GM18511 (cell line): ENCODE data around the gene AFMID.
A peak's percentile ranks its signal among the peaks of the same experiment; 100 is the strongest.
"Not testable (repeated sequence)": the region's sequence is repeated elsewhere in the genome, so short reads cannot be mapped to it uniquely, and the experiment has no call there.

Experiments
- ATAC-seq: cut with Tn5 transposase; IDR thresholded peaks from one replicate; pipeline ENCODE4 v1.9.1; 2021; ENCODE audit warnings: mild to moderate bottlenecking, moderate library complexity; ENCODE audit not compliant: unreplicated experiment

The AFMID gene

DNA sequence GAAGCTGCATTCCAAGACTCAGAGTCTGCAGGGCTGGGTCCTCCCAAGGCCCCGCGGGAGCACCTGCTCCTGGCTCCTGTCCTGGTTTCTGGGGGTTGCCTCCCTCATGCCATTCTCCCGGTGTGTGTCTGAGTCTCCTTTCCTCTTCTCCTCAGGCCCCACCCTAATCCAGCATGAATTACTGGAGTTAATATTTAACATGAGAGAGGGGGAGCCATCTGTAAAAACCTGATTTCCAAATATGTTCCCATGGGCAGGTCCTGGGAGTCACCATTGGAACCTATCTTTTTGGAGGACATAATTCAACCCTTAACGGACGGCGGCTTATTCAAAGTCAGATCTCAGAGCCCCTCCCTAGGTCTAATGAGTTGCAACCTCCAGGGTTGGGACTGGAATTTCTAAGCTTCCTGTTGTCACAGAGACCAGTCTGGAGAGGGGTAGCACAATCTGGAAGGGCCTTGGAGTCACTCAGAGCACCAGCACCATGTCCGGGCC, 35.6 kb upstream of the AFMID start:
- ATAC-seq: no peak

DNA sequence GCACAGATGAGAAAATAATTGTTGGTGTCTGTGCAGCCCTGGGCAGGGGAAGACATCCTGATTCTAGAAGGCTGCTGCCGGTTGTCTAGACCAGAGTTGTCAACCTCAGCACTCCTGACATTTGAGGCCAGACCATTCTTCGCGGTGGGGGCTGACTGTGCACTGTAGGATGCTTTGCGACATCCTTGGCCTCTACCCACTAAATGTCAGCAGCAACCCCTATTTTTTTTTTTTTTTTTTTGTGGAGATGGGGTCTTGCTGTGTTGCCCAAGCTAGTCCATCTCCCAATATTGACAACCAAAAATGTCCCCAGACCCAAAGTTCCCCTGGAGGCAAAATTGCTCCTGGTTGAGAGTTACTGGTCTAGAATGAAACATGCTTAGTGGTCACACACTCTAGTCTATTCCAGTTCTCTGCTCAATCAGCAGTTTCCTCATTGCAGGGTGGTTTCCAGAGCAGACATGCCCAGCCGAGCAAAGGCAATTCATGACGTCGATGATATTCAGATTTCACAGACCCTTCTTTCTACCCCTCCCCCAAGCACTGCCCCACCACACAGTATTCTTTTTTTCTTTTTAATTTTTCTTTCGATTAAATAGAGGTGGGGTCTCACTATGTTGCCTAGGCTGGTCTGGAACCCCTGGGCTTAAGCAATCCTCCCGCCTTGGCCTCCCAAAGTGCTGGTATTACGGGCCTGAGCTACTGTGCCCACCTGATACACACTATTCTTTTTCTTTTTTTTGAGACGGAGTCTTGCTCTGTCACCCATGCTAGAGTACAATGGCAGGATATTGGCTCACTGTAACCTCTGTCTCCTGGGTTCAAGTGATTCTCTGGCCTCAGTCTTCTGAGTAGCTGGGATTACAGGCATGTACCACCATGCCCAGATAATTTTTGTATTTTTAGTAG, 32.0 kb upstream of the AFMID start:
- no peak for ATAC-seq

DNA sequence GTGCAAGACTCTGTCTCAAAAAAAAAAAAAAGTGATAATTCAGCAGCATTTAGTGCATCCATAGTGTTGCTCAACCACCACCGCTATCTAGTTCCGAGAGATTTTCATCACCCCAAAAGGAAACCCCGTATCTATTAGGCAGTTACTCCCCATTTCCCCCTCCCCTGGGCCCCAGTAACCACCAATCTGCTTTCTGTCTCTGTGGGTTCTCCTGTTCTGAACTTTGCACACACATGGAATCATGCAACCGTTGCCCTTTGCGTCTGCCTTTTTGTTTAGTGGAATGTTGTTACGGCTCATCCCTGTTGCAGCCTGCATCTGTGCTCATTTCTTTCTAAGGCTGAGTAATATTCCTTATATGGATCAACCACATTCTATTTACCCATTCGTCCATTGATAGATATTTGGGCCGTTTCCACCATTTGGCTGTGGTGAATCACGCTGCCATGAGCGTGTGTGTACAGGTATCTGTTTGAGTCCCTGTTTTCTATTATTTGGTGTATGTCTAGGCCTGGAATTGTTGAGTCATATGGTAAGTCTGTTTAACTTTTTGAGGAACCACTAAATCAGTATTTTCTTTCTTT, 27.5 kb upstream of the AFMID start:
- ATAC-seq: peak; percentile 54

DNA sequence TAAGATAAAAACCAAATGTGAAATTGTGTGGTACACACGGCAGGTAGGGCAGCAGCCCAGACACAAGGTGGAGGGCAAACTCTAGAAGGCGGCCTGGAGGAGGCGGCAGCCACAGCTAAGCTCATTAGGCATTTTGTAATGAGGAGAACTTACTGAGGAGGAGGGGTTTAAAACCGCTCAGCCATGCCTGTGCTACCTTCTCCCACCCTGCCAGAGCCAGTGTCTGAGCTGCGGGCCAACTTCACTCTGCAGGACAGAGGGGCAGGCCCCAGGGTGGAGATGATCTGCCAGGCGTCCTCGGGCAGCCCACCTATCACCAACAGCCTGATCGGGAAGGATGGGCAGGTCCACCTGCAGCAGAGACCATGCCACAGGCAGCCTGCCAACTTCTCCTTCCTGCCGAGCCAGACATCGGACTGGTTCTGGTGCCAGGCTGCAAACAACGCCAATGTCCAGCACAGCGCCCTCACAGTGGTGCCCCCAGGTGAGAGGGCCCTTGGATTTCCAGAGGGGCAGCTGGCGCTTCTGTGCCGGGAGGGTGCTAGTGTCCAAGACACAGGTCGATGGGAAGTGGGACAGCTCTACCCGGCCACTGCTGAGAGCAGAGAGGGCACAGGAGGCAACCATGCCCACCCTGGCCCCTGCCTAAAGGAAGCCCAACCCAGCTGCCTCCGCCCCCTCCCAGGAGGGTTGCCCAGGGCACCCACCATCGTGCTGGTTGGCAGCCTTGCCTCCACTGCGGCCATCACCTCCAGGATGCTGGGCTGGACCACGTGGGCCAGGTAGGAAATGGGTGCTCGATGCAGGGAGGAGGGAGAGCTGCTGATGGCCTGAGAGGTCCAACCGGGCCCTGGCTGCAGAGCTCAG, 23.0 kb upstream of the AFMID start:
- ATAC-seq: no peak

DNA sequence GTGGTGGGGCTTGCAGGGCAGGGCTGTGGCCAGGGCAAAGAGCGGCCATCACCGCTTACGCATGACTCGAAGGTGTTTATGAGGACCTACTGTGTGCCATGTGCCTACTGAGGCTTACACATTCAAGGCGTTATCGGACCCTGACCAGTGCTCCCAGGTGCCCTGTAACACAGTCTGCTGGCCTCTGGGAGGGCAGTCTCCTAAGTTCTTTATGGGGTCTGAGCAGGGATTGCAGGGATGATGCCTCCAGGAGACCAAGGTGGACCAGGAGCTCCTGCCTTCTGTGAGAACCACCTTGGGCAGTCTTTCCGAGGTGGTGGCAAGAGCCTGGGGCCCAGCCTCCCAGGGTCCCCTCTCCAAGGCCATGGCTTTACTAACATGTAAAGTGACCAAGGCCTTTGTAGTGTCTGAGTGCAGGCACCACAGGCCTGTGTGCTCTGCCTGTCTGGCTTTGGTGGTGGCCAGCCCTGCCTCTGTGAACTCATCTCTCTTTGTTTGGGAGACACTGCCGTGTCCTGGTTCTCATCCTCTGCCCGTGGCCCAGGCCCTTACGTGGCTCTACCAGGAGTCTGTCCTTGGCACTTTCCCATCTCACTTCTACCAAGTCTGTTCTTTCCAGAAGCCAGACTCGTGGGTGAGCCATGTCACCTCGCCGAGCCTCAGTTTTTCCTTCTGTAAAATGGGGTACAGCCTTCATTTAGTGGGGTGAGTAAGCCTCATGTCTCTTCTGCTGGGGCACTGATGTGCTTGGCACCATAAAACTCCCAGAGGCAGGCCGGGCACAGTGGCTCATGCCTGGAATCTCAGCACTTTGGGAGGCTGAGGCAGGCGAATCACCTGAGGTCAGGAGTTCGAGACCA, 22.2 kb upstream of the AFMID start:
- no peak for ATAC-seq

DNA sequence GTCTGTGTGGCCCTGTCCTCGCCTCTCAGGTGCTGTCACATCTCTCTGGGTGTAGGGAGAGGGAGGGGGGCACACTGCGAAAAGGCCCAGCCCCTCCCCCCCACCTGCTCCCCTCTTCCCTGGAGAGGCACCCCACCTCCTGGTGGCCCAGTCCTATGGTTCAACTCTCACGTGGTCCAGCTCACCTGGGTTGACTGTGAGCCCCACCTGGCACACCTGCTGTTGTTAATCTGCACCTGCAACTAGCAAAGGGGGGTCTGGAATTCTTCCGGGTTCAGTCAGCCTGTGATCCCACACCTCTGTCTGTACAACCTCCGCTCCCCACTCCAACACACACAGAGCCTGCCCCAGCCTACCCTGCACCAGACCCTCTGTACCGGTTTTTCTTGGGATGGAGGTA, 20.7 kb upstream of the AFMID start:
- ATAC-seq: no peak

DNA sequence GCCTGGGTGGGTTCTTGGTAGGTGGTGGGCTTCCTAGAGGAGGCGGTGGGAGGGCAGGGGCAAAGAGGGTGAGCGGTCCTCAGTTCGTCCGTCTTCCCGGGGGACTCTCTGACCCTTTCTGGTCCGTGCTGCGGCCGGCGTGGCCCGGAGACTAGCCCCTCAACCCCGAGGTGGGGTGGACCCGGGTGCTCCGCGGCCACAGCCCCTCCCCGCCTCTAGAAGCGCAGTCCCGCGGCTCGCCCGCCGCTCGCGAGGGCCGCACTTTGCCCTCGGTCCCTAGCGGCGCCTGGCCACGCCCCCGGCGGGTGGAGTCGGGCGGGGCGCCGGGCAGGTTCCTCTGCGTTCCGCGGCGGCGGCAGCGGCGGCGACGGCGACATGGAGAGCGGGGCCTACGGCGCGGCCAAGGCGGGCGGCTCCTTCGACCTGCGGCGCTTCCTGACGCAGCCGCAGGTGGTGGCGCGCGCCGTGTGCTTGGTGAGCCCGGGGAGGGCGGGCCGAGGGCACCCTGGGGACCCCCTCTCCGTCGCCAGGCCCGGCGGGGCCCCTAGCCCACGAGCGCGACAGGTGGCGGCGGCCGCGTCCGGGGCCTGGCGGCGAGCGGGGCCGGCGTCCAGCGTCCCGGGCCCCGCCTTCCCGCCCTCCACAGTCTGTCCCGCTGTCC, 18.8 kb upstream of the AFMID start, which contains the start of gene SYNGR2:
SYNGR2 (plus strand) TSS at position 340 of the 661 bp plus-strand sequence; CDS start at position 376, 36 bp downstream.
- peak; percentile 60 for ATAC-seq

DNA sequence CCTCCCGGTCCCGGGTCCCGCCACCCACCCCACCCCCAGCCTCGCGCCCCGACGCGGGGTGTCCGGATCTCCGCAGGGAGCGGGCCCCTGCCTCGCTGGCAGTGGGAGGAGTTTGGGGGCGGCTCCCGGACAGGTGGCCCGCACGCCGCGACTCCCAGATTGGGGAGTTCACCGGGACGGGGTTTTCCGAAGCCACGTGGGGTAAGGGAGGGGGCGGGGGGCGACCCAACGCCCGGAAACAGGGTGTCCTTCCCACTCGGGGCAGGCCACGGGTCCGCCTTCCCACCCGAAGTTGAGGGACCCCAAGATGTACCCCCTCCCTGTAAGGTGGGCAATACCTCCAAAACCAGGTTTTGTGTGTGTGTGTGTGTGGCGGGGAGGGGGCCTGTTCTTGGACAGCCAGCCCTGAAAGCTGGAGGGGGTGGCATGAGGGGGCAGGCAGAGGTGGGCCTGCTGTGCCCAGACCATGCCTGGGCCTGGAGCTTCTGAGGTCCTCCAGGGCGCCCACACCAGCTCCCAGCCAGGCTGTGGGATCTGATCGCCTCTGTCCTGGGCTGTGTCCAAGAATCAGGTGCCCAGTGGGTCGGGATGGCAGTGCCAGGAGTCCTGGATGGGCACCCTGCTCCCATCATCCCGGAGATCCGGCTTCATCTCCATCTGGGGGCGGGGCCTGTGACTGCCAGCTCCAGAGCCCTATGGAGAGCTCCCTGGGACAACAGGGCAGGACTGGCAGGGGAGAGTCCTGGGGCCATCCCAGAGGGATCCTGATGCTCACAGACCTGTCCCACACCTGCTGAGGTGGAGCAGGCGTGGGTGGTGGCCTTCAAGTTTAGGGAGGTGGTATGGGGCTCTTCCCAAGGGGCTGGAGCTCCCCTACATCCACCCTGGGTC, 18.0 kb upstream of the AFMID start:
- no peak for ATAC-seq

DNA sequence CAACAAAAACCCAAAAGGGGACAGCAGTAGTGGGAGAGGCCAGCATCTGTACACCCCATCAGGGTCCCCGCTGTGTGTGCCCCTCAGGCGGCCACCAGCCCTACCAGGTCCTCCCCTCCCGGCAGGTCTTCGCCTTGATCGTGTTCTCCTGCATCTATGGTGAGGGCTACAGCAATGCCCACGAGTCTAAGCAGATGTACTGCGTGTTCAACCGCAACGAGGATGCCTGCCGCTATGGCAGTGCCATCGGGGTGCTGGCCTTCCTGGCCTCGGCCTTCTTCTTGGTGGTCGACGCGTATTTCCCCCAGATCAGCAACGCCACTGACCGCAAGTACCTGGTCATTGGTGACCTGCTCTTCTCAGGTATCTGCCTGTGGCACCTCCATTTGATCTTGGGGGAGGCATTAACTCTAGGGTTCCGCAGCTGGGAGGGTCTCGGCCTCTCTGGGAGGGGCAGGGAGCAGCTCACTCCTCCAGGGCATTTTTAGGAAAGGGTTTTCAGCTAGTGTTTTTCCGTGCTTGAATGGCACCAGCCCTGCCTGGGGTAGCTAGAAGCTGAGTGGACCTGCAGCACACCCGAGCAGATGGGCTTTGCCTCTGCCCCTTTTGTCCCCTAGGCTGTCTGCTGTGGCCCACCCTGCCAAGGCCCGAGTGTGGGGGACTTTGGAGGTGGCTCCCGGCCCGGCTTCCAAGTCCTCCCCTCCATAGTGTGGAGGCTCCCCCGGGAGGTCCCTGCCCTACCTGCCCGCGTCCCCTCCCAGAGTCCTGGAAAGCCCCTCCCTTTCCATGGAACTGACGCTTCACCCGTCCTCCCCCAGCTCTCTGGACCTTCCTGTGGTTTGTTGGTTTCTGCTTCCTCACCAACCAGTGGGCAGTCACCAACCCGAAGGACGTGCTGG, 16.2 kb upstream of the AFMID start:
- no peak for ATAC-seq

DNA sequence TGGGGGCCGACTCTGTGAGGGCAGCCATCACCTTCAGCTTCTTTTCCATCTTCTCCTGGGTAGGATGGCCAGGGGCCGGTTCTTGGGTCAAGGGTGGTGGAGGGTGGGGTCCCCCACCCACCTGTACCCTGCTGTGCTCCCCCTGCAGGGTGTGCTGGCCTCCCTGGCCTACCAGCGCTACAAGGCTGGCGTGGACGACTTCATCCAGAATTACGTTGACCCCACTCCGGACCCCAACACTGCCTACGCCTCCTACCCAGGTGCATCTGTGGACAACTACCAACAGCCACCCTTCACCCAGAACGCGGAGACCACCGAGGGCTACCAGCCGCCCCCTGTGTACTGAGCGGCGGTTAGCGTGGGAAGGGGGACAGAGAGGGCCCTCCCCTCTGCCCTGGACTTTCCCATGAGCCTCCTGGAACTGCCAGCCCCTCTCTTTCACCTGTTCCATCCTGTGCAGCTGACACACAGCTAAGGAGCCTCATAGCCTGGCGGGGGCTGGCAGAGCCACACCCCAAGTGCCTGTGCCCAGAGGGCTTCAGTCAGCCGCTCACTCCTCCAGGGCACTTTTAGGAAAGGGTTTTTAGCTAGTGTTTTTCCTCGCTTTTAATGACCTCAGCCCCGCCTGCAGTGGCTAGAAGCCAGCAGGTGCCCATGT, 15.4 kb upstream of the AFMID start:
- not testable (repeated sequence) for ATAC-seq

DNA sequence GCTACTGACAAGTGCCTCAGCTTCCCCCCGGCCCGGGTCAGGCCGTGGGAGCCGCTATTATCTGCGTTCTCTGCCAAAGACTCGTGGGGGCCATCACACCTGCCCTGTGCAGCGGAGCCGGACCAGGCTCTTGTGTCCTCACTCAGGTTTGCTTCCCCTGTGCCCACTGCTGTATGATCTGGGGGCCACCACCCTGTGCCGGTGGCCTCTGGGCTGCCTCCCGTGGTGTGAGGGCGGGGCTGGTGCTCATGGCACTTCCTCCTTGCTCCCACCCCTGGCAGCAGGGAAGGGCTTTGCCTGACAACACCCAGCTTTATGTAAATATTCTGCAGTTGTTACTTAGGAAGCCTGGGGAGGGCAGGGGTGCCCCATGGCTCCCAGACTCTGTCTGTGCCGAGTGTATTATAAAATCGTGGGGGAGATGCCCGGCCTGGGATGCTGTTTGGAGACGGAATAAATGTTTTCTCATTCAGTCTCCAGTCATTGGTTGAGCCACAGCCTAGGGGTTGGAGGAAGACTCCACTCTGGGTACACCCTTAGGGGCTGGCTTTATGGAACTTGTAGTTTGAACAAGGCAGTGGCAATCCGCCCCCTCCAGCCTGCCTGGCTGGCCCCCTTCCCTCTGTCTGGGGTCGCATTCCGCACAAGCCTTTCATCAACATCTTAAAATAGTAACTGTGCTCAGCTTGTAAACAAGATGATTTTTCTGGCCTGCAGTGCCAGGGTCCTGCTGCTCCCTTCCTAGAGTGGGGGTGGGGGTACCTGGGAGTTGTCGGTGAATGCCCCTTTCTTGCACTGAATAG, 14.7 kb upstream of the AFMID start:
- no peak for ATAC-seq

DNA sequence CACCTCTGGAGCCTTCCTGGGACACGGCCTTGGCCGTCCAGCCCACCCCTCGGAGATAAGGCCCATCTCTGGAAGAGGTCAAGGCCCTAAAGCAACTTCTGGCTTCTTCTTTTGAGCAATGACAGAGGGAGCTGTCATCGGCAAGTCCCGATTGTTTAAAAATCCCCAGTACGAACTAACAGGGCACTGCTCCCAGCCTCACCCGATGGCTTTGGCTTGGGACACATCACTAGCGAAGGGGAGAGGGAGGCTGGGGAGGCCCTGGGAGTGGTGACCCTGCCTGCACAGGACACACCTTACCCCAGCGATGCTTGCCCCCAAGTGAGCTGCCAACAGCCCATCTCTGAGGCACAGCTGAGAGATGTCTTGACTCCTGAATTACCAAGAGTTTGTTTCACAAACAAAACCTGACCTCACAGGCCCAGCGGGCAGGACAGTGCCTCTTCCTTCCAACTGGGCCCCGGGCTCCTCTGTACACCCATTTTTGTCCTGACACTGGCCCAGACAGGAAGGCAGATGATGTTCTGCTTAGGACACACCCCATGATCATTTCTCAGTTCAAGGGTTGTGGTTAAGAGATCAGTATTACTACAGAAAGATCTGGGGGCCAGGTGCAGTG, 14.0 kb upstream of the AFMID start:
- peak; percentile 43 for ATAC-seq

DNA sequence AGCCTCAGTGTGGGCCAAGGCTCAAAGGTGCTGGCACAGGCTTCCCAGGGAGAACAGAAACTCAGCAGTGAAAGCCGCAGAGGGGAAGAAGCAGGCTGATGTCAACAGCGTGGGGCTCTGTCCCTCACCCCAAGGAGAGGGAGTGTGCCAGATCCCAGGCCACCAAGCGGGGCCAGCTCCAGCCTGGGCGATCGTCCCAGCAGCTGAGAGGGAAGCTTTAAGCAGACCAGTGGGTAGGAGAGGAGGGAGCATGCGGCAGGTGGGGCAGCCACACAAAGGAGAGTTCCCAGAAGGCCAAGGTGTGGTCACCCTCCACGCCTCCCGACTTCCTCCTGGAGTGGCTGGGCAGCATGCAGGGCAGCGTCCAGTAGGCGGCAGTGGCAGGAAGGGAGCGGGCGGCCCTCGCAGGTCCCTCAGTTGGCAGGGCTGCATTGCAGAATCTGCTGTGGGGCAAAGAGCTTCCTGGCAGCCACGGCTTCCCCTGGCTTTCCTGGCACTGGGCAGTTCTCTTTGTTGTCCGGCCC, 12.8 kb upstream of the AFMID start:
- ATAC-seq: no peak

DNA sequence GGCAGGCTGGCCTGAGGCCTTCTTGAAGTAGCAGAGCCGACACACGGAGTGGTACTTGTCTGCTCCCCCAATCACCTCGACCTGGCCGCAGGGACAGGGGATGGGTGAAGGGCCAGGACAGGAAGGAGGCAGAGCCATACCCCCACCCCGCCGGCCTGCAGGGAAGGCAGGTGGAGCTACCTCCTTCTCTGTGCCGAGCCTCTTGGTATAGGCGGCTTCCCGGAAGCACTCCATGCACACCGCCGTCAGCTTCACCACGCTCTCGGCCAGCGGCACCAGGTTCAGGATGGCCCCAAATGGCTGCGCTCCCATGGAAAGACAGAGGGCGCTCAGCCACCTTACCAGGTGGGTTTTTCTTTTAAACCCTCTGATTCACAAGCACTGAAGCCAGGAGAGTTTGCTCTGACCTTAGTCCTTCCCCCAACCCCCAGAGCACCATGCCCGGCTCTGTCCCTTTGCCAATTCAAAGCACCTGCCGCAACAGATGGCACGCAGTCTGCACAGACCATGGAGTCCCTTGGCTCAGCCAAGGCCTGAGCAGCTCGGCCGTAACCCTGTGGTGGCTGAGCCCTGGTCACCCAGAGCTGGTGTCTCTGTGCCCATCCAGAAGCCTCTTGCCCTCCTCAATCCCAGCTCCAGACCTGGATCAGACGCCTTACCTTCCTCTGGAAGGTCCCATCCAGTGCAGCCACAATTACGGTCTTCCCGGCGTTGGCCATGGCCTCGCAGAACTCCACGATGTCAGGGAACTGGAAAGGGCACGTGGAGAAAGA, 12.1 kb upstream of the AFMID start:
- ATAC-seq: no peak

DNA sequence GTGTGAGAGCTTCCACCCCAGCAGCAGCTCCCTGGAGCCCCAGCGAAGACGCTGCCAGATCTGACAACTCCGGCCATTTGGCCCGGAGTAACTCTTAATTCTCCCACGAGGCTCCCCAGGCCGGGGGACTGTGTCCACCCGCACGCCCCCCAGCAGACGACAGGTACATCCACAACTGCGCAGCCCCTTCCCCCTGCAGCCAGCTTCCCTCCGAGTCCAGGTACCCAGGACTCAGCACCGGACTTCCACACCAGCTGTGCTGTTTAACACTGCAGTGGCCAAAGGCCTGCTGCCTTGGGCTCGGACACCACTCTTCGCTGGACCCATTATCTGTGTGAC, 11.6 kb upstream of the AFMID start:
- ATAC-seq: no peak
